Choroid plexus epithelial cell (primary cell): ENCODE data around the gene CCDC171.

Experiments
- DNase-seq: peaks from one replicate; pipeline ENCODE4 v3.0.0-alpha.2; 2010; ENCODE audit warnings: low read depth
- H3K4me3 ChIP-seq: 2 replicates; pipeline ENCODE4 v1.5.1; 2011; ENCODE audit warnings: low read depth, mild to moderate bottlenecking, control low read depth, low read length, moderate library complexity
- TF ChIP-seq, protein P1 (sequence below): conservative IDR thresholded peaks from 2 replicates; pipeline ENCODE4 v1.5.1; 2011; ENCODE audit warnings: low read depth, mild to moderate bottlenecking, control low read depth, inconsistent platforms, low read length, moderate library complexity

CCDC171 gene

DNA sequence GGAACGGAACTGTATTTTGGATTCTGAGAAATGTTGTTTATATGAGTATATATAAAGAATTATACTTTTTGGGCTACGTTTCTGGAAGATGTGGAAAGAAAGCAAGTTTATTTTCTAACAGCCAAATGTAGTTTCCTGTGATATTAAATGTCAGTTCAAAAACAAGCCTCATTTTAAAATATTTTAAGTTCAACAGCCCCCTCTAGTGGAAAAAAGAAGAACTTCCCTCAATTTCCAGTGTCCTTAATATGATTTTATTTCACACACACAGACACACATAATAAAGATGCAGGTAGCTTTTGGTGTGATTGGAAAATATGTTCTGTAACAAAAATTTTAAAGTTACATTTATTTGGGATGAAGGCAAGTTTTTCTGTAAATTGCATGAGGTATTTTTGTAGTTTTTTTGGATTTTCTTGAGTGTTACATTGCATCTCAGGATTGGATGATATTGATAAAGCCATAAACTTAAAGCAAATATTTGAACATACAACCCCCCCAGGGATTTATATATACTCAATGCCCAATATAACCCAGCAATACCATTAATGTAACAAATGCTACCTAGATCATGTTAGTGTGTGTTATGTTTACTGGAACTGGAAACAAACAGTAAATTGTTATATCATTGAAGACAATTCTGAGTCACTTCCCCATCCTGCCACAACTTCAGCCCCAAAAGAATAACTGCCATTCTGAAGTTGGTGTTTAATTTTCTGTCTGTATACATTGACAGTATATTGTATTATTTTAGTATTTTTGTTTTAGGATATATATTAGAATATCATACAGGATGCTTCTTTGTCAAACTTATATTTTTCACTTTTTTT is 54.0 kb downstream of the CCDC171 start:
- peak; percentile 58 for DNase-seq
- TF ChIP-seq, protein P1, sequence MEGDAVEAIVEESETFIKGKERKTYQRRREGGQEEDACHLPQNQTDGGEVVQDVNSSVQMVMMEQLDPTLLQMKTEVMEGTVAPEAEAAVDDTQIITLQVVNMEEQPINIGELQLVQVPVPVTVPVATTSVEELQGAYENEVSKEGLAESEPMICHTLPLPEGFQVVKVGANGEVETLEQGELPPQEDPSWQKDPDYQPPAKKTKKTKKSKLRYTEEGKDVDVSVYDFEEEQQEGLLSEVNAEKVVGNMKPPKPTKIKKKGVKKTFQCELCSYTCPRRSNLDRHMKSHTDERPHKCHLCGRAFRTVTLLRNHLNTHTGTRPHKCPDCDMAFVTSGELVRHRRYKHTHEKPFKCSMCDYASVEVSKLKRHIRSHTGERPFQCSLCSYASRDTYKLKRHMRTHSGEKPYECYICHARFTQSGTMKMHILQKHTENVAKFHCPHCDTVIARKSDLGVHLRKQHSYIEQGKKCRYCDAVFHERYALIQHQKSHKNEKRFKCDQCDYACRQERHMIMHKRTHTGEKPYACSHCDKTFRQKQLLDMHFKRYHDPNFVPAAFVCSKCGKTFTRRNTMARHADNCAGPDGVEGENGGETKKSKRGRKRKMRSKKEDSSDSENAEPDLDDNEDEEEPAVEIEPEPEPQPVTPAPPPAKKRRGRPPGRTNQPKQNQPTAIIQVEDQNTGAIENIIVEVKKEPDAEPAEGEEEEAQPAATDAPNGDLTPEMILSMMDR, result peak; percentile 54

DNA sequence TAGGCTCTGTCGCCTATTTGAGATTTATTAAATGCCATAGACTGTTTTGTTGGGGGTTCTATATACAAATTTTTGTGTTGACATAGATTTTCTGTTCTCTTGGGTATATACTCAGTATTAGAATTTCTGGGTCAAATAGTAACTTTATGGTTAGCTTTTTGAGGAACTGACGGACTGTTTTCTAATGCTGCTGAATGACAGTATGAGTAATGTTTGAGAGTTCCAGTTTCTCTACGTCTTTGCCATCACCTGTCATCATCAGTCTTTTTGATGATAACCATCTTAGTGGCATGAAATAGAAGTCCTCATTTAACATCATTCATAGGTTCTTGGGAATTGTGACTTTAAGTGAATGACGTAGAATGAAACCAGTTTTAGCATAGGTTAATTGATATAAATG is 60.1 kb downstream of the CCDC171 start:
- no peak overlapping the region for H3K4me3 ChIP-seq
- no peak for DNase-seq
- TF ChIP-seq, protein P1, result no peak

More for the DNA sequence above, 54.0 kb downstream of the CCDC171 start:
- H3K4me3 ChIP-seq, result no peak overlapping the region

DNA sequence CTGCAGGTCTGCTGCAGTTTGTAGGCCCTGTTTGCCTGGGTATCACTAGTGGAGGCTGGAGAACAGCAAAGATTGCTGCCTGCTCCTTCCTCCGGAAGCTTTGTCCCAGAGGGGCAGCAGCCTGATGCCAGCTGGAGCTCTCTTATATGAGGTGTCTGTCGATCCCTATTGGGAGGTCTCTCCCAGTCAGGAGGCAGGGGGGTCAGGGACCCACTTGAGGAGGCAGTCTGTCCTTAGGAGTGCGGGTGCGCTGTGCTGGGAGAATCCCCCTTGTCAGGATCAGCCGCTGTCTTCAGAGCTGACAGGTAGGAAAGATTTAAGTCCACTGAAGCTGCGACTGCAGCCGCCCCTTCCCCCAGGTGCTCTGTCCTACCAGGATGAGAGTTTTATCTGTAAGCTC is 64.9 kb downstream of the CCDC171 start:
- no peak for DNase-seq
- H3K4me3 ChIP-seq, result no peak overlapping the region
- TF ChIP-seq, protein P1, result no peak

DNA sequence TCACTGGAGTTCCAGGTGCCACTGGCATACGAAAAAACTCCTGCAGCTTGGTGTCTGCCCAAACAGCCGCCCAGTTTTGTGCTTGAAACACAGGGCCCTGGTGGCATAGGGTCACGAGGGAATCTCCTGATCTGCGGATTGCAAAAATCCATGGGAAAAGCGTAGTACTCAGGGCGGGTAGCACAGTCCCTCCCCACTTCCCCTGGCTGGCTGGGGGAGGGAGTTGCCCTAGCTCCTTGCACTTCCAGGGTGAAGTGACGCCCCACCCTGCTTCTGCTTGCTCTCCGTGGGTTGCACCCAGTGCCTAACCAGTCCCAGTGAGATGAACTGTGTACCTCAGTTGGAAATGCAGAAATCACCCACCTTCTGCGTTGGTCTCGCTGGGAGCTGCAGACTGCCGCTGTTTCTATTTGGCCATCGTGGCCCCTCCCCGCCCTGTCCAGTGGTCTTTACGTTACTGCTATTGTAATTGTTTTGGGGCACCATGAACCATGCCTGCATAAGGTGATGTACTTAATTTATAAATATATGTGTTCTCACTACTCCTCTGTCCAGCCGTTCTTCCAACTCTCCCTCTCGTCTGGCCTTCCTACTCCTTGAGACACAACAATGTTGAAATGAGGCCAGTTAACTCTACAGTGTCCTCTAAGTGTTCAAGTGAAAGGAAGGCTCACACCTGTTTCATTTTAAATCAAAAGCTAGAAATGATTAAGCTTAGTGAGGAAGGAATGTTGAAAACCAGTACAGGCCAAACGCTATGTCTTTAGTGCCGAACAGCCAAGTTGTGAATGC is 65.9 kb downstream of the CCDC171 start:
- no peak for DNase-seq
- TF ChIP-seq, protein P1, result no peak

DNA sequence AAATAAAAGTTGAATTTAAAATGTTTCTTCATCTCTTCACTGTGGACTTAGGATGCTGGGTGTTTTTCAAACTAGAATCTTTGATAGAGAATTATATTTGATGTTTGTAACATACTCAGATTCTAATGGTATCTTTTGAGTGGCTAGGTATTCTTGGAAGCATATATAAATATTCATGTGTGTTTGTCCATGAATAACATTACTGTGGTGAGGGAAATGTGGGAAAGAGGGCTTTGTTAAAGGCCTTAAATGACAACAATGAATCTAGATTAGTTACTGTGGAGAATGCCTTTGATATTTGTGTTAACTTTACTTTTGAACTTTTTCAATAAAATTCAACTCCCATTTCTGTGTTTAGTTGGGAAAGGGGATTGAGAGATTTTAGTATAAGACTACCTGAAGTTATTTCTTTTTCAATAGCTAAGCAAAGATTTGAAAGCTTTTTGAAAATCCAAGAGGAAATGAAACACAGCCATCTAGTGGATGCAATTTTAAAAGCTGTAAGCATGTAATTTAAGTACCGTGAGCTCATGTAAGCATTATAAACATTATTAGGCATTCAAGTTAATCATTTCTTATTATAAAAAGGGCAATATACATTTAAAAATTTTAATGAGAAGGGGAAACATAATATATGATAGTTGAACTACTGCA is 69.6 kb downstream of the CCDC171 start:
- DNase-seq, result peak; percentile 62
- TF ChIP-seq, protein P1, result peak; percentile 60
- H3K4me3 ChIP-seq, result no peak overlapping the region

More for the DNA sequence above, 65.9 kb downstream of the CCDC171 start:
- no peak overlapping the region for H3K4me3 ChIP-seq

DNA sequence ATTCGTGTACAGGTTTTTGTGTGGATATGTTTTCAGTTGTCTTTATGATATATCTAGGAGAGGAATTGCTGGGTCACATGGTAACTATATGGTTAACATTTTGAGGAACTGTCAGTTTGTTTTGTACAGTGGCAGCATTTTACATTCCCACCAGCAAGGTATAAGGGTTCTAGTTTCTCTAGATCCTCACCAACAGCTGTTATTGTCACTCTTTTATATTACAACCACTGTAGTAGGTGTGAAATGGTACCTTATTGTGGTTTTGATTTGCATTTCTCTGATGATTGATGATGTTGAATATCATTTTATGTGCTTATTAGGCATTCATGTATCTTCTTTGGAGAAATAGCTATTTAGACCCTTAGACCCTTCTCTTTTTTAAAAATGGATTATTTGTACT is 82.9 kb downstream of the CCDC171 start:
- no peak for DNase-seq

More for the DNA sequence above, 82.9 kb downstream of the CCDC171 start:
- TF ChIP-seq, protein P1, result no peak
- no peak overlapping the region for H3K4me3 ChIP-seq
